Iris pigment epithelial cell (primary cell): ENCODE data around the gene SLC7A1.
"Not testable (repeated sequence)": the region's sequence is repeated elsewhere in the genome, so short reads cannot be mapped to it uniquely, and the experiment has no call there.

ENCODE experiments used
- DNase-seq: peaks from one replicate; pipeline ENCODE4 v3.0.0-alpha.2; 2011; ENCODE audit warnings: low read depth

SLC7A1 gene

GRCh38 chr13:29595380-29596063, at the start of gene SLC7A1:
SLC7A1 (minus strand) TSS chr13:29595688; CDS start chr13:29536188, 59,500 bp downstream.
- DNase-seq: peak; percentile 85

GRCh38 chr13:29640665-29641064, 45.2 kb upstream of the SLC7A1 start:
- DNase-seq: no peak

- not testable (repeated sequence) for DNase-seq
Observed at GRCh38 chr13:29636831-29637230, 41.3 kb upstream of the SLC7A1 start.

DNA sequence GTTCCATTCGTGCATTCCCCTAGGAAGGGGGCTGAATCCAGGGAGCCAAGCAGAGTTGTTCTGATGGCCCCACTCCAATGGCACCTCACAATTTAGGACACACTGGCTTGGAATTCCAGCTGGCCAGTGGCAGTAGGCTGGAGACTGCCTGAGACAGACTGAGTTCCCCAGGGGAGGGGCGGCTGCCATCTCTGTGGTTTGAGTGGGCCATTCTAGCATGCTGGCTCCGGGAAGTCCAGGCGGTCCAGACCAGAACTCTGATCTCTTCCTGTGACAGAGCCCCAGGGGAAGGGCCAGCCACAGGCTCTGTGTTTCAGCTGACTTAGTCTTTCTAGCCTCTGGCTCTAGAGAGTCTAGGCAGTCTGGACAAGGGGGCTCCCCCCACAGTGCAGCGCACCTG, 29.5 kb upstream of the SLC7A1 start:
- no peak for DNase-seq

GRCh38 chr13:29621841-29622240, 26.4 kb upstream of the SLC7A1 start:
- DNase-seq: no peak

DNA sequence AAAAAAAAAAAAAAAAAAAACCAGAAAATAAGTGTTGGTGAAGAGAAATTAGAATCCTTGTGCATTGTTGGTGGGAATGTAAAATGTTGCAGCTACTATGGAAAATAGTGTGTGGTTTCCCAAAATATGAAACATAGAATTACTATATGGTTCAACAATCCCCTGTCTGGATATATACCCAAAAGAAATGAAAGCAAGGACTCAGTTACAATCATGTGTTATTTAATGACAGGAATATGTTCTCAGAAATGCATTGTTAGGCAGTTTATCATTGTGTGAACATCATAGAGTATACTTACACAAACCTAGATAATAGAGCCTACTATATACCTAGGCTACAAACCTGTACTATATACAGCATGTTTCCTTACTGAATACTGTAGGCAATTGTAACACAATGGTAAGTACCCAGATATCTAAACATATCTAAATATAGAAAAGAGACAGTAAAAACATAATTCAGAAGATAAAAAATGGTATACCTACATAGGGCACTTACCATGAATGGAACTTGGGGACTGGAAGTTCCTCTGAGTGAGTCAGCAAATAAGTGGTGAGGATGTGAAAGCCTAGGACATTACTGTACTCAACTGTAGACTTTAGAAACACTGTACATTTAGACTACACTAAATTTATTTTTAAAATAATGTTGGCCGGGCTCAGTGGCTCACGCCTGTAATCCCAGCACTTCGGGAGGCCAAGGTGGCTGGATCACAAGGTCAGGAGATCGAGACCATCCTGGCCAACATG, 25.7 kb upstream of the SLC7A1 start:
- peak; percentile 37 for DNase-seq

DNA sequence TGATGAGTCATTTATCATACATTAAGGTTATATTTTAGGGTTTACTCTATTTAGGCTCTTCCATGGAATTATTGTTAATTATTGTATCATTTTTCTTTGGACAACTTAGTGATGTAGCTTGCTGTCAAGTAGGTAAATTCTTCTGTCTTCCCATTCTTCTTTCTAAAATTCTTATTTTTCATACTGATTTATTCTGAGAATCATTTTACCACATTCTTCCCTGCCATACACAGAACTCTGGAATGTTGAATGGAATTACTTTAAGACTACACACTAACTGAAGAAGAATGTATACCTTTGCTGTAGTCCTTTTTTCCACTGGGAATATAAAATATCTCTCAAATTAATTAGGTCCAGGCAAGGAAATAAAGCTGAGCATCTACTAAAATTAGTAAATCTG, 24.5 kb upstream of the SLC7A1 start:
- DNase-seq: peak; percentile 39

DNA sequence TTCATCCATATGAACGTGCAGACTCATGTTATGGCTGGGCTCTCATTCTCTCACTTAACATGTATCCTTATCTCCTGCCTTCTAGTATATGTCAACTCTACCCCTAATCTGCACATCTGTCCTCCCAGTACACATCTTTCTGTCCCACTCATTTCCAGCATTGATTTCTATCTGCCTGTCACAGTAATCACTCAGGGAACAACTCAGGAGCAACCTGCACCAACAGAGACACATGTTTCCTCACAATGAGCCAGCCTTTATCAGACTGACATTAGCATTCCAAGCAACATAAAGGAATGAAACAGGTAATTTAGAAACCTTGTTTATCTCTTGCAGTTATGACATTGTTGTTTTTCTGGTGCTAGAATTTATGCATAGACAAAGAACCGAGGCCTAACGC, 17.6 kb upstream of the SLC7A1 start:
- no peak for DNase-seq

GRCh38 chr13:29607465-29607864, 12.0 kb upstream of the SLC7A1 start:
- no peak for DNase-seq

- no peak for DNase-seq
Observed at GRCh38 chr13:29605860-29606526, 10.5 kb upstream of the SLC7A1 start.

DNA sequence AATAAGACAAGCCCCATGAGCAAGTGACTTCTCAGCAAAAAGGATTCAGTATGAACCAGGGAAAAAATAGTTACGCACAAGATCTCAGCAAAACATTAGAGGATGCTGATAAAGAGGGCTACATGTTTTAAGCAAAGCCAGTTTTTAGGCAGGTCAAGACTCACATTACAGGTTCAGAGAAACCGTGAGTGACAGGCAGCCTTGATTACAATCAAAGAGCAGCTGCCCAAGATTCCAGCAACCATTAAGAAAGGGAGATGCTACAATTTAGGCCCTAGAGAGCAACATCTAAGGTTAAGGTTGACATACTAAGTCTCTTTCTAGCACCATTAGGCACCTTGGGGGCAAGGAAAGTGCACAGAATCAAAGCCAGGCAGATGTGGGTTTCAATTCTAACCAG, 2.8 kb upstream of the SLC7A1 start:
- DNase-seq: no peak

- no peak for DNase-seq
Observed at GRCh38 chr13:29597706-29598105, 2.2 kb upstream of the SLC7A1 start.

- DNase-seq: no peak
Observed at GRCh38 chr13:29597246-29597645, 1.8 kb upstream of the SLC7A1 start.

DNA sequence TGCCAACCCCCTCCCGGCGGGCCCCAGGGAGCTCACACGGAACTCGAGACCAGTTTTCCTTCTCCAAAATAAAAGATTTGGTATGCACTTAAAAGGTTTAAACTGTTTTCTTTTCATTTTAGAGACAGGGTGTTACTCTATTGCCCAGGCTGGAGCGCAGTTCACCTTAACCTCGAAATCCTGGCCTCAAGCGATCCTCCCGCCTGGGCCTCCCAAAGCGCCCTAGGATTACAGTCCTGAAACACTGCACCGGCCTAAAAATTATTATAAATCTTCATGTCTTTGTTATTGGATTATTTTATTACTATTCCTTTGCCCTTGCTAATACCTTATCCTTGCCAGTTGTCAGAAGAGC, 553 bp upstream of the SLC7A1 start:
- DNase-seq: no peak

DNA sequence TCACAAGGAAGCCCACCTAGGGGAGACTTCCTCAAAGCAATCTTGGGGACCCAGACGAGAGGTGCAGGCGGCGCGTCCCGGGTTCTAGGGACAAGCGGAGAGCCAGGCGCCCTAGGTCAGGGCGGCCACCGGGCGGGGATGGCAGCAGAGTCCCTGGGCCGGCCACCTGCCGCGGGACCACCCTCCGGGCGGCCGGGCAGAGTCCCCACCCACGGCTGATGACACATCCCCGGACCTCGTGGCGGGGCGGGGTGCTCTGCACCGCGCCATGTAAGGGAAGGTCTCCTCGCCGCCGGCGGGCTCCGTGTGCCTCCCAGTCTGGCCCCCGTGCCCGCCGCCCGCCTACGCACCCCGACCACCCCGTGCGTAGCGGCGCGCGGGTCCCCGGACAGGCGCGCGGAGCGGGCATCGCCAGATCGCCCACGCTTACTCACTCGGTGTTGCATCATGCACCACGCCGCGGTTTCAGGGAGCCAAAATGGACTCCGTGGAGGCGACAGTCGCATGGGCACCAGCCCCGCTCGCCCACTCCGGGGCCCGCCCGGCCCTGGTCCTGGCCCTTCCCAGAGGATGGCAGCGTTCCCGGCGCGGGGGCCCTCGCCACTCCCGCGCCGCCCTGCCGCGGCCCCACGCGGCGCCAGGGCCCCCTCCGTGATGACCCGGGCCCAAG, 643 bp downstream of the SLC7A1 start:
- peak; percentile 60 for DNase-seq

DNA sequence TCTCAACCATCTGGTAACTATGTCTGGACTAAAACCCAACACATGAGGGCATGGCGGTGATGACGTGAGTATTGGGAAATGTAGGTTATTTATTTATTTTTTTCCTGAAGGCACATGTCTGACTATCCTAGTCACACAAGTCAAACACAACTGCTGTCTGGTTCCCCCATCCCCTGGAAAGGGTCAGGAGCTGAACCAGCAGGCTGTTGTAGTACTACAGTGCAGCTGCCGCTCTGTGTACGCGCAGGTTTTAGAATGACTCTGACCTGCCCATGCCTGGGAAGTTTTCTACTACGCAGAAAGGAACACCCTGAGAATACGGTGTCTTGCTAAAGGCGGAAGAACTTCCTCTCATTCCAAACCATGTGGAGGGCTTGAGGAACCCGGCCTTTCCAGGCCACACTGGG, 1.2 kb downstream of the SLC7A1 start:
- DNase-seq: peak; percentile 88

GRCh38 chr13:29593605-29594297, 1.7 kb downstream of the SLC7A1 start:
- no peak for DNase-seq

GRCh38 chr13:29591310-29591709, 4.2 kb downstream of the SLC7A1 start:
- DNase-seq: peak; percentile 70

- no peak for DNase-seq
Observed at GRCh38 chr13:29589967-29590366, 5.5 kb downstream of the SLC7A1 start.

GRCh38 chr13:29589234-29589633, 6.3 kb downstream of the SLC7A1 start:
- peak; percentile 44 for DNase-seq

- DNase-seq: peak; percentile 64
Observed at GRCh38 chr13:29587645-29588044, 7.8 kb downstream of the SLC7A1 start.
